Astrocyte (in vitro differentiated cells and primary cell): ENCODE results near the gene FAM83F.

Source experiments
- EZH2 ChIP-seq: IDR thresholded peaks from 2 replicates; pipeline ENCODE4 v1.6.1; 2012; ENCODE audit warnings: mild to moderate bottlenecking, low read length, inconsistent platforms; ENCODE audit not compliant: insufficient read depth
- TF ChIP-seq, protein P1 (sequence below): IDR thresholded peaks from 2 replicates; pipeline ENCODE4 v1.5.1; 2011; ENCODE audit warnings: low read depth, mild to moderate bottlenecking, inconsistent platforms, low read length, moderate library complexity; ENCODE audit not compliant: insufficient read depth

DNA sequence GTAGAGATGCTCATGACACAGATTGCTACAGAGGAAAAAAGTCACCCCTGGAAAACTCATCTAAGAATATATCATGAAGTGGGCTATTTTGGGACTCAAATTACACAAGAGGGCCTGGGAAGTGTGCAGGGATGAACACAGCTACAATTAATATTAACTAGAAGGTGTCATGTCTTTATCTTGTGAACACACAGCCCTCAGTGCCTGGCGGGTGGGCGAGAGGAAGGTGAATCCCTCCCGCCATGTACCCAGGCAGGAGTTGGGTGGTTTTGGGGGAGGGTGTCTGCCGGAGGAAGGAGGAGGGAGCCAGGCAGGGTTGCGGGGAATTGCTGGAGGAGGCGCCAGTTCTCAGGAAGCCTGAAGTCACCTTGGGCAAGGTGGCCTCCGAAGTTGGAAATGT is 5.1 kb upstream of the FAM83F start:
- TF ChIP-seq, protein P1, sequence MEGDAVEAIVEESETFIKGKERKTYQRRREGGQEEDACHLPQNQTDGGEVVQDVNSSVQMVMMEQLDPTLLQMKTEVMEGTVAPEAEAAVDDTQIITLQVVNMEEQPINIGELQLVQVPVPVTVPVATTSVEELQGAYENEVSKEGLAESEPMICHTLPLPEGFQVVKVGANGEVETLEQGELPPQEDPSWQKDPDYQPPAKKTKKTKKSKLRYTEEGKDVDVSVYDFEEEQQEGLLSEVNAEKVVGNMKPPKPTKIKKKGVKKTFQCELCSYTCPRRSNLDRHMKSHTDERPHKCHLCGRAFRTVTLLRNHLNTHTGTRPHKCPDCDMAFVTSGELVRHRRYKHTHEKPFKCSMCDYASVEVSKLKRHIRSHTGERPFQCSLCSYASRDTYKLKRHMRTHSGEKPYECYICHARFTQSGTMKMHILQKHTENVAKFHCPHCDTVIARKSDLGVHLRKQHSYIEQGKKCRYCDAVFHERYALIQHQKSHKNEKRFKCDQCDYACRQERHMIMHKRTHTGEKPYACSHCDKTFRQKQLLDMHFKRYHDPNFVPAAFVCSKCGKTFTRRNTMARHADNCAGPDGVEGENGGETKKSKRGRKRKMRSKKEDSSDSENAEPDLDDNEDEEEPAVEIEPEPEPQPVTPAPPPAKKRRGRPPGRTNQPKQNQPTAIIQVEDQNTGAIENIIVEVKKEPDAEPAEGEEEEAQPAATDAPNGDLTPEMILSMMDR = no peak
- TF ChIP-seq EZH2 = no peak
